HepG2 (cell line): Measurements from ENCODE around the gene GRIN3A. TPM values are rescaled to one million over a fixed set of nuclear protein-coding genes. Genes with fewer than 3 reads are reported as not detected.

Experiments used
- JUND ChIP-seq: sonication (generic); formaldehyde crosslinking; IDR thresholded peaks from 2 replicates; pipeline ENCODE4 v1.8.0; 2022; ENCODE audit warnings: mild to moderate bottlenecking, missing genetic modification reagents
- KDM2A ChIP-seq: sonication (generic); formaldehyde crosslinking; IDR thresholded peaks from 2 replicates; pipeline ENCODE4 v1.4.0; 2020; ENCODE audit warnings: low read depth, missing genetic modification reagents, borderline replicate concordance
- MIER3 ChIP-seq: IDR thresholded peaks from 2 replicates; pipeline ENCODE4 v1.6.1; 2016; ENCODE audit warnings: missing compliant biosample characterization, borderline replicate concordance
- MTF1 ChIP-seq: sonication (generic); formaldehyde crosslinking; IDR thresholded peaks from 2 replicates; pipeline ENCODE4 v1.5.0; 2020; ENCODE audit warnings: missing genetic modification reagents
- RERE ChIP-seq: IDR thresholded peaks from 2 replicates; pipeline ENCODE4 v1.6.1; 2016; ENCODE audit warnings: low read depth, missing genetic modification reagents, missing compliant biosample characterization
- RFX5 ChIP-seq: IDR thresholded peaks from 2 replicates; pipeline ENCODE4 v1.6.1; 2011; ENCODE audit warnings: low read depth, low read length, improper control_type of control experiment
- SKIL ChIP-seq: sonication (generic); formaldehyde crosslinking; IDR thresholded peaks from 2 replicates; pipeline ENCODE4 v1.8.0; 2022; ENCODE audit warnings: missing genetic modification reagents, mild to moderate bottlenecking, moderate library complexity, borderline replicate concordance
- SMAD9 ChIP-seq: sonication (generic); formaldehyde crosslinking; IDR thresholded peaks from 2 replicates; pipeline ENCODE4 v1.5.1; 2020; ENCODE audit warnings: mild to moderate bottlenecking, missing genetic modification reagents
- SOX6 ChIP-seq, 2 experiments: fragments of 450-650 bp in 1 of 2; sonication (generic) in 1 of 2; formaldehyde crosslinking in 1 of 2; IDR thresholded peaks; 2 replicates each; pipeline versions ENCODE4 v1.4.0 to v1.6.1; 2017 to 2020; ENCODE audit warnings: antibody characterized with exemption in 1 of 2, mild to moderate bottlenecking in 1 of 2, missing genetic modification reagents in 1 of 2
- TEAD2 ChIP-seq: sonication (generic); formaldehyde crosslinking; IDR thresholded peaks from 2 replicates; pipeline ENCODE4 v1.9.0; 2021; ENCODE audit warnings: missing genetic modification reagents
- ZBTB7B ChIP-seq: sonication (generic); formaldehyde crosslinking; IDR thresholded peaks from 2 replicates; pipeline ENCODE4 v1.4.0; 2020; ENCODE audit warnings: missing genetic modification reagents
- ZNF280B ChIP-seq: sonication (generic); formaldehyde crosslinking; IDR thresholded peaks from 2 replicates; pipeline ENCODE4 v1.5.0; 2020; ENCODE audit warnings: missing genetic modification reagents, mild to moderate bottlenecking, borderline replicate concordance
- ZNF292 ChIP-seq: sonication (generic); formaldehyde crosslinking; IDR thresholded peaks from 2 replicates; pipeline ENCODE4 v1.8.1; 2022; ENCODE audit warnings: mild to moderate bottlenecking, low read depth, missing genetic modification reagents, borderline replicate concordance
- ZNF354B ChIP-seq: sonication (generic); formaldehyde crosslinking; IDR thresholded peaks from 2 replicates; pipeline ENCODE4 v1.8.0; 2022; ENCODE audit warnings: mild to moderate bottlenecking, missing genetic modification reagents
- ZNF44 ChIP-seq: sonication (generic); formaldehyde crosslinking; IDR thresholded peaks from 2 replicates; pipeline ENCODE4 v1.5.1; 2020; ENCODE audit warnings: mild to moderate bottlenecking, missing genetic modification reagents
- ZNF441 ChIP-seq: sonication (generic); formaldehyde crosslinking; IDR thresholded peaks from 2 replicates; pipeline ENCODE4 v1.7.0; 2021; ENCODE audit warnings: missing genetic modification reagents, borderline replicate concordance
- ZNF577 ChIP-seq: sonication (generic); formaldehyde crosslinking; IDR thresholded peaks from 2 replicates; pipeline ENCODE4 v1.4.0; 2020; ENCODE audit warnings: mild to moderate bottlenecking, low read depth, missing genetic modification reagents, borderline replicate concordance
- ZNF891 ChIP-seq: sonication (generic); formaldehyde crosslinking; IDR thresholded peaks from 2 replicates; pipeline ENCODE4 v1.5.0; 2020; ENCODE audit warnings: mild to moderate bottlenecking, missing genetic modification reagents
- polyA plus RNA-seq, 8 experiments: library from polyadenylated mRNA; depleted of rRNA in 3 of 8; stranded (reverse) in 7 of 8; unstranded in 1 of 8; fragments of >200 nt; fragmentation: Illumina TruSeq in 4 of 8; extraction: Trizol in 4 of 8; gene quantifications; 2 replicates each; pipeline versions ENCODE4 v1.2.1 to v1.2.3, GENCODE V29; 2011 to 2016; ENCODE audit warnings: low read depth in 4 of 8, missing spikeins in 1 of 8, mixed read lengths in 1 of 8; ENCODE audit not compliant: insufficient read depth in 1 of 8
- total RNA-seq, 5 experiments: library from RNA; depleted of rRNA; stranded (reverse); fragments of >200 nt; fragmentation: Illumina TruSeq; extraction: Trizol; gene quantifications; 2 replicates each; pipeline ENCODE4 v1.2.3, GENCODE V29; 2016; ENCODE audit warnings: low read depth in 1 of 5

GRIN3A gene
- total and polyA plus RNA-seq, 2 of the 13 experiments (the other 11 are each of a cell fraction or from before 2014, with no cell fraction given): not detected

GRCh38 chr9:101533334-101534204 lies 204.9 kb downstream of the GRIN3A start, which contains the start of gene RNF20 (continued):
- TF ChIP-seq ZNF891 (peak; percentile 49; the same call in 1 of the 2 replicates), TEAD2 (CRISPR knock-in tag) (no peak), ZBTB7B (CRISPR knock-in tag) (no peak), JUND (CRISPR knock-in tag) (no peak), RERE (CRISPR knock-in tag) (no peak), ZNF280B (CRISPR knock-in tag) (peak; percentile 40; the same call in 1 of the 2 replicates), KDM2A (peak; percentile 51; the same call in 1 of the 2 replicates), MIER3 (CRISPR knock-in tag) (0 out of 2 replicates have a peak, but pooled peaks have one; percentile 47), ZNF292 (CRISPR knock-in tag) (peak; percentile 65; the same call in 1 of the 2 replicates), SKIL (CRISPR knock-in tag) (no peak), ZNF441 (CRISPR knock-in tag) (no peak), MTF1 (CRISPR knock-in tag) (no peak), ZNF577 (CRISPR knock-in tag) (no peak), ZNF354B (CRISPR knock-in tag) (0 out of 2 replicates have a peak, but pooled peaks have one; percentile 64), SMAD9 (no peak), SOX6 (IDR thresholded peaks at IDR 0.05) (no peak), SOX6 (CRISPR knock-in tag; IDR thresholded peaks at IDR 0.05) (peak; percentile 57; the same call in 1 of the 2 replicates), RFX5 (peak; percentile 38), ZNF44 (CRISPR knock-in tag) (no peak)
